ENCODE data around the gene GABRP. TPM values are rescaled to one million over a fixed set of nuclear protein-coding genes. Genes with fewer than 3 reads are reported as not detected.

The GABRP gene
- total RNA-seq, 1 donor from 2014 or later, result not detected

- no peak overlapping the region for H3K27ac ChIP-seq
Measured at GRCh38 chr5:170785416-170785815, 1.9 kb downstream of the GABRP start.

GRCh38 chr5:170787216-170787615, 3.7 kb downstream of the GABRP start:
- H2AFZ ChIP-seq (replicated peaks), result no peak overlapping the region
- Mint-ChIP-seq H3K9me3 (no peaks in the 10 kb centered on the region), H3K4me1 (peaks cover 13% of the 10 kb centered on the region), H3K36me3 (no peaks in the 10 kb centered on the region), H3K27me3 (ENCODE audit: insufficient read depth, low read depth) (peaks cover 2% of the 10 kb centered on the region), H3K27ac (no peak overlapping the region), H3K4me3 (no peak overlapping the region)
- H3K4me3 ChIP-seq, result no peak overlapping the region
- no peaks in the 10 kb centered on the region for H3F3A ChIP-seq (ENCODE audit: low read depth)
- H3K27ac ChIP-seq, result no peak overlapping the region
- peaks cover 3% of the 10 kb centered on the region for H4K20me1 ChIP-seq (ENCODE audit: low read depth)
- no peak for DNase-seq (ENCODE audit: low spot score)
- H3K4me2 ChIP-seq, result no peak overlapping the region
- H3K79me2 ChIP-seq (ENCODE audit: low read depth), result no peaks in the 10 kb centered on the region
- no peaks in the 10 kb centered on the region for H3K9me3 ChIP-seq (ENCODE audit: low read depth)
- H3K4me1 ChIP-seq, result peaks cover 3% of the 10 kb centered on the region
- no peak overlapping the region for H3K9ac ChIP-seq
- H3K36me3 ChIP-seq, result no peaks in the 10 kb centered on the region
- no peaks in the 10 kb centered on the region for H3K27me3 ChIP-seq
- TF ChIP-seq EZH2phosphoT487 (IDR thresholded peaks at IDR 0.05), result no peak
- TF ChIP-seq CTCF (IDR thresholded peaks at IDR 0.05), result no peak
- no peak for TF ChIP-seq EZH2 (IDR thresholded peaks at IDR 0.05)

More at GRCh38 chr5:170785416-170785815, 1.9 kb downstream of the GABRP start:
- TF ChIP-seq EZH2phosphoT487 (IDR thresholded peaks at IDR 0.05), result no peak
- no peak for TF ChIP-seq CTCF (IDR thresholded peaks at IDR 0.05)
- no peak for TF ChIP-seq EZH2 (IDR thresholded peaks at IDR 0.05)
- Histone ChIP-seq H3F3A (ENCODE audit: low read depth) (no peaks in the 10 kb centered on the region), H3K36me3 (no peaks in the 10 kb centered on the region), H3K4me1 (peaks cover 5% of the 10 kb centered on the region), H4K20me1 (ENCODE audit: low read depth) (no peaks in the 10 kb centered on the region), H2AFZ (replicated peaks) (no peak overlapping the region), H3K9ac (no peak overlapping the region), H3K9me3 (ENCODE audit: low read depth) (no peaks in the 10 kb centered on the region), H3K79me2 (ENCODE audit: low read depth) (no peaks in the 10 kb centered on the region), H3K4me2 (no peak overlapping the region), H3K27me3 (no peaks in the 10 kb centered on the region), H3K4me3 (no peak overlapping the region)
- H3K27me3 Mint-ChIP-seq (ENCODE audit: insufficient read depth, low read depth), result peaks cover 2% of the 10 kb centered on the region
- no peaks in the 10 kb centered on the region for H3K9me3 Mint-ChIP-seq
- H3K4me1 Mint-ChIP-seq, result peaks cover 7% of the 10 kb centered on the region
- no peak overlapping the region for H3K4me3 Mint-ChIP-seq
- no peaks in the 10 kb centered on the region for H3K36me3 Mint-ChIP-seq
- no peak overlapping the region for H3K27ac Mint-ChIP-seq
- no peak for DNase-seq (ENCODE audit: low spot score)

GRCh38 chr5:170788626-170789304, 5.2 kb downstream of the GABRP start:
- H3K79me2 ChIP-seq (ENCODE audit: low read depth), result no peaks in the 10 kb centered on the region
- no peak overlapping the region for H3K27ac ChIP-seq
- H3K9ac ChIP-seq, result no peak overlapping the region
- H3K36me3 ChIP-seq, result no peaks in the 10 kb centered on the region
- no peaks in the 10 kb centered on the region for H3K4me1 ChIP-seq
- DNase-seq (ENCODE audit: low spot score), result no peak
- H3K4me2 ChIP-seq, result no peak overlapping the region
- no peak overlapping the region for H2AFZ ChIP-seq (replicated peaks)
- no peaks in the 10 kb centered on the region for H3K27me3 ChIP-seq
- no peaks in the 10 kb centered on the region for H3K36me3 Mint-ChIP-seq
- no peaks in the 10 kb centered on the region for H3K9me3 Mint-ChIP-seq
- H3K27ac Mint-ChIP-seq, result no peak overlapping the region
- peaks cover 13% of the 10 kb centered on the region for H3K4me1 Mint-ChIP-seq
- peaks cover 3% of the 10 kb centered on the region for H4K20me1 ChIP-seq (ENCODE audit: low read depth)
- H3K4me3 Mint-ChIP-seq, result no peak overlapping the region
- H3F3A ChIP-seq (ENCODE audit: low read depth), result no peaks in the 10 kb centered on the region
- H3K9me3 ChIP-seq (ENCODE audit: low read depth), result no peaks in the 10 kb centered on the region
- H3K27me3 Mint-ChIP-seq (ENCODE audit: insufficient read depth, low read depth), result peaks cover 2% of the 10 kb centered on the region
- H3K4me3 ChIP-seq, result no peak overlapping the region
- TF ChIP-seq EZH2 (IDR thresholded peaks at IDR 0.05) (no peak), EZH2phosphoT487 (IDR thresholded peaks at IDR 0.05) (no peak), CTCF (IDR thresholded peaks at IDR 0.05) (no peak)

All from neural progenitor cell (in vitro differentiated cells).